Measurements from ENCODE around the gene SOHLH1. TPM values are rescaled to one million over a fixed set of nuclear protein-coding genes. Genes with fewer than 3 reads are reported as not detected.
"Not testable (repeated sequence)": the region's sequence is repeated elsewhere in the genome, so short reads cannot be mapped to it uniquely, and the experiment has no call there.

SOHLH1 gene
- total and polyA plus RNA-seq, 2 of the 4 experiments (the other 2 are of a cell fraction) = not detected

DNA sequence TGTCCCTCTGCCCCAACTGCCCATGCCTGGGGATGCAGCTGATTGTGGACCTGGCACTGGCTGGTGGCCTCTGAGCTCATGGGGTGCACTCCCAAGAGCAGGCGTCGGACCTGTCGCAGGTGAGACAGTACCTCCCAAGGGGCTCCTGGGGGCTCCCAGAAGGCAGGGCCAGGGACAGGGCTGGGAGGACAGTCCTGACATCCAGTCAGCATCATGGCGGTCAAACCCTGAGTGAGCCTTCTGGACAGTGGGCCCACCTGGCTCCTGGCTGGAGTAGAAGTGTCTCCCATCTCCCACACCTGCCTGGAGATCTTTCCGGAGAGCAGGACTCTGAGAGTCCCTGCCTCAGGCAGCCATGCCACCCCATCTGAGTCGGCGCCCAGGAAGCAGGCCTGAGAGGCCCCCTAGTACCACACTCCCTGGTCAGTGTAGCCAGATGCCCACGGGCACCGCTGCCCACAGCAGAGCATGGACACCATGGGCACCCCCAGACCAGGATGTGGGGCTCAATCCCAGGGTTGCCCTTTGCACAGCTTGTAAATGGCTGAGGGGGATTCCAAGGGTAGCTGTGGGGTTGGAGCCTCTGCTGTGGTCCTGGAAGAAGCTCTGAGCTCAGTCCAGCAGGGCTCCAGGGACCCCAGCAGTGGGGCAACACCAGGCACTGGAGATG is 29.5 kb downstream of the SOHLH1 start (continued):
- no peak for TF ChIP-seq MXI1 (IDR thresholded peaks at IDR 0.05; ENCODE audit: borderline replicate concordance, low read depth, low read length)
- no peak for TF ChIP-seq RCOR1 (IDR thresholded peaks at IDR 0.05; ENCODE audit: insufficient replicate concordance, low read length)
- TF ChIP-seq MAZ (IDR thresholded peaks at IDR 0.05; ENCODE audit: borderline replicate concordance, low read depth, low read length) = no peak
- no peak for TF ChIP-seq CHD1 (IDR thresholded peaks at IDR 0.05; ENCODE audit: low read depth, low read length)
- no peak for TF ChIP-seq RAD21 (IDR thresholded peaks at IDR 0.05; ENCODE audit: low read length)

DNA sequence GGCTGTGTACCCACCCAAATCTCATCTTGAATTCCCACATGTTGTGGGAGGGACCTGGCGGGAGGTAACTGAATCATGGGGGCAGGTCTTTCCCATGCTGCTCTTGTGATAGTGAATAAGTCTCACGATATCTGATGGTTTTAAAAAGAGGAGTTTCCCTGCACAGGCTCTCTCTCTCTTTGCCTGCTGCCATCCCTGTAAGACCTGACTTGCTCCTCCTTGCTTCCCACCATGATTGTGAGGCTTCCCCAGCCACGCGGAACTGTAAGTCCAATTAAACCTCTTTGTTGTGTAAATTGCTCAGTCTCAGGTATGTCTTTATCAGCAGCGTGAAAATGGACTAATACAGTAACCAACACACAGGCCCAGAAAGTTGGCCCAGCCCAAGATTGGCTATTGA is 30.3 kb downstream of the SOHLH1 start:
- H3K4me1 ChIP-seq (ENCODE audit: control insufficient read depth, insufficient read depth, low read length); CTCF ChIA-PET; H3K23ac ChIP-seq (ENCODE audit: low read depth, low read length); H2BK20ac ChIP-seq (ENCODE audit: low read depth, low read length); H4K5ac ChIP-seq (ENCODE audit: low read depth, low read length); DNase-seq; H3K36me3 ChIP-seq (ENCODE audit: control insufficient read depth, insufficient read depth, low read length); H3K9me1 ChIP-seq (ENCODE audit: insufficient read depth, low read length); in situ Hi-C loops (cut with MboI; ENCODE audit: low sequenced_read_pairs); H3K14ac ChIP-seq (replicated peaks; ENCODE audit: low read depth, low read length); H3K27ac ChIP-seq (ENCODE audit: insufficient read depth, low read length); H3K27me3 ChIP-seq (ENCODE audit: control insufficient read depth, insufficient read depth, low read length); H2BK5ac ChIP-seq (ENCODE audit: low read depth, low read length, poor library complexity, severe bottlenecking); BruUV-seq (replicated peaks); H3K4me2 ChIP-seq (ENCODE audit: low read depth, low read length); H2AFZ ChIP-seq (replicated peaks; ENCODE audit: low read length, poor library complexity); H3K18ac ChIP-seq (ENCODE audit: low read depth, low read length); H3K56ac ChIP-seq (ENCODE audit: extremely low read depth, insufficient read depth, low read length); dilution Hi-C loops (cut with HindIII; ENCODE audit: low sequenced_read_pairs, unreplicated experiment); H4K91ac ChIP-seq (ENCODE audit: insufficient read depth, low read depth, low read length); intact Hi-C loops (cut with micrococcal nuclease); H3K4ac ChIP-seq (ENCODE audit: low read depth, low read length); H3K9ac ChIP-seq (ENCODE audit: low read depth, low read length); H3K4me3 ChIP-seq (ENCODE audit: insufficient read depth, low read depth, low read length); H2BK15ac ChIP-seq (ENCODE audit: low read depth, low read length); ATAC-seq (ENCODE audit: low read depth); H2AK5ac ChIP-seq (ENCODE audit: low read depth, low read length); H3K9me3 ChIP-seq (ENCODE audit: control insufficient read depth, insufficient read depth, low read length); POLR2A ChIA-PET (ENCODE audit: unreplicated experiment); H3K79me1 ChIP-seq (ENCODE audit: low read depth in 1 of 2, low read length in 2 of 2); H2BK120ac ChIP-seq (ENCODE audit: low read depth, low read length); H2AK9ac ChIP-seq (replicated peaks; ENCODE audit: low read depth, low read length, poor library complexity); H4K20me1 ChIP-seq (ENCODE audit: insufficient read depth, low read length); H4K8ac ChIP-seq (ENCODE audit: low read depth in 2 of 2, low read length in 2 of 2): not testable (repeated sequence)
- WGBS, 2 experiments (ENCODE audit: extremely low coverage in 2 of 2, insufficient read length in 1 of 2) = no CpG with 5 or more reads among the region's 5 CpGs
